GM12878 (cell line): ENCODE measurements around the gene CHCHD2. TPM values are rescaled to one million over a fixed set of nuclear protein-coding genes. Genes with fewer than 3 reads are reported as not detected.
"Not testable (repeated sequence)": the region's sequence is repeated elsewhere in the genome, so short reads cannot be mapped to it uniquely, and the experiment has no call there.

Source experiments
- ATAC-seq: fragments of 200-7000 bp; cut with Tn5 transposase; 3 replicates; pipeline ENCODE4 v1.9.1; 2020; ENCODE audit warnings: mild to moderate bottlenecking, moderate library complexity
- BruUV-seq: library from RNA; stranded (reverse); fragments of 400-500 nt; replicated peaks from 2 replicates; lab custom pipeline; 2021; lab: Mats Ljungman, UMichigan
- CTCF ChIA-PET: fragments of 300-600 bp; sonication (Branson Sonifier 250); formaldehyde crosslinking; extraction: SDS; loops from one replicate; lab custom pipeline; 2021; ENCODE audit warnings: inconsistent platforms; lab: Yijun Ruan, JAX
- POLR2A ChIA-PET: fragments of 350-600 bp; formaldehyde crosslinking; extraction: SDS; loops from one replicate; lab custom pipeline; 2021; ENCODE audit warnings: inconsistent platforms; lab: Charles Lee
- RAD21 ChIA-PET: fragments of 300-600 bp; sonication (Branson Sonifier 250); formaldehyde crosslinking; loops from one replicate; lab custom pipeline; 2023; ENCODE audit warnings: antibody characterized with exemption; ENCODE audit not compliant: unreplicated experiment; lab: Charles Lee
- SMC1A ChIA-PET: fragments of 300-600 bp; sonication (Branson Sonifier 250); formaldehyde crosslinking; loops from one replicate; lab custom pipeline; 2023; ENCODE audit not compliant: unreplicated experiment, uncharacterized antibody; lab: Charles Lee
- DNase-seq: peaks from one replicate; pipeline ENCODE4 v3.0.0-alpha.2; 2011; ENCODE audit warnings: low read depth, low spot score
- FAIRE-seq: peaks from 3 replicates; lab custom pipeline; 2011; peaks lifted over from hg19 to GRCh38; lab: Jason Lieb, UNC
- H2AFZ ChIP-seq: 2 replicates; pipeline ENCODE4 v1.6.0; 2011; ENCODE audit warnings: low read depth, low read length, control low read depth; ENCODE audit not compliant: control insufficient read depth
- H3K27ac ChIP-seq: 2 replicates; pipeline ENCODE4 v1.5.1; 2011; ENCODE audit warnings: control low read depth; ENCODE audit not compliant: control insufficient read depth, insufficient read depth
- H3K27me3 ChIP-seq, 2 experiments: replicated peaks in 1 of 2; 2 replicates each; pipeline versions ENCODE4 v1.6.0 to v1.6.1; 2011; ENCODE audit warnings: low read length in 1 of 2; ENCODE audit not compliant: control insufficient read depth in 2 of 2, insufficient read depth in 2 of 2
- H3K36me3 ChIP-seq, 2 experiments: 2 replicates each; pipeline ENCODE4 v1.5.1; 2011; ENCODE audit warnings: low read length in 1 of 2; ENCODE audit not compliant: control insufficient read depth in 2 of 2, insufficient read depth in 2 of 2
- H3K4me1 ChIP-seq: 2 replicates; pipeline ENCODE4 v1.6.1; 2011; ENCODE audit warnings: mild to moderate bottlenecking, low read length, moderate library complexity, mixed read lengths; ENCODE audit not compliant: control insufficient read depth, insufficient read depth
- H3K4me2 ChIP-seq: 2 replicates; pipeline ENCODE4 v1.6.0; 2011; ENCODE audit warnings: control low read depth; ENCODE audit not compliant: control insufficient read depth, insufficient read depth
- H3K4me3 ChIP-seq: fragments of 200-600 bp; sonication (generic); 2 replicates; pipeline ENCODE4 v1.5.1; 2016
- H3K79me2 ChIP-seq: 2 replicates; pipeline ENCODE4 v1.6.0; 2011; ENCODE audit warnings: low read length; ENCODE audit not compliant: control insufficient read depth, insufficient read depth
- H3K9ac ChIP-seq: 2 replicates; pipeline ENCODE4 v1.8.0; 2011; ENCODE audit warnings: low read length, control low read depth, mixed read lengths; ENCODE audit not compliant: control insufficient read depth, insufficient read depth
- H3K9me3 ChIP-seq: replicated peaks from 3 replicates; pipeline ENCODE4 v1.5.1; 2011; ENCODE audit warnings: mild to moderate bottlenecking, low read length; ENCODE audit not compliant: control insufficient read depth, insufficient read depth
- H4K20me1 ChIP-seq: 2 replicates; pipeline ENCODE4 v1.6.0; 2011; ENCODE audit not compliant: control insufficient read depth, insufficient read depth
- LARP7 ChIP-seq: fragments of 450-650 bp; IDR thresholded peaks from 2 replicates; pipeline ENCODE4 v1.6.1; 2017; ENCODE audit warnings: mild to moderate bottlenecking
- POLR2A ChIP-seq: IDR thresholded peaks from 2 replicates; pipeline ENCODE4 v1.6.1; 2011; ENCODE audit warnings: low read depth, mild to moderate bottlenecking, low read length
- POLR2AphosphoS5 ChIP-seq: IDR thresholded peaks from 2 replicates; pipeline ENCODE4 v1.6.1; 2011; ENCODE audit warnings: mild to moderate bottlenecking, low read length, inconsistent platforms
- RUNX3 ChIP-seq: IDR thresholded peaks from 2 replicates; pipeline ENCODE4 v1.6.1; 2012; ENCODE audit warnings: low read length, inconsistent platforms
- SMAD5 ChIP-seq: IDR thresholded peaks from 2 replicates; pipeline ENCODE4 v1.6.1; 2016; ENCODE audit warnings: antibody characterized with exemption, low read depth
- WGBS: methylation state at CpG from one replicate; pipeline ENCODE4 v1.1.6; 2016; ENCODE audit warnings: low lambda C conversion rate; ENCODE audit not compliant: insufficient replicate concordance, insufficient coverage; ENCODE audit errors: missing lambda C conversion rate; 5-methylcytosine and 5-hydroxymethylcytosine counted together
- in situ Hi-C: fragments of 300-500 bp; cut with MboI; formaldehyde crosslinking; loops from 9 replicates; pipeline ENCODE4 v1.14.3; 2018; ENCODE audit warnings: mixed read lengths
- intact Hi-C: fragments of 100-400 bp; cut with micrococcal nuclease; formaldehyde crosslinking; loops from one replicate; pipeline ENCODE4 v1.14.2; 2022; ENCODE audit not compliant: unreplicated experiment
- polyA plus RNA-seq, 11 experiments: library from polyadenylated mRNA; depleted of rRNA in 4 of 11; unstranded in 6 of 11; stranded (reverse) in 5 of 11; fragments of >200 nt; fragmentation: Nextera tagmentation in 4 of 11; fragmentation: Illumina TruSeq in 1 of 11; extraction: Ambion mirVana in 4 of 11; extraction: Trizol in 1 of 11; gene quantifications; 1 replicate in 1 of 11; 2 replicates in 10 of 11; pipeline versions ENCODE4 v1.2.1 to v1.2.3, GENCODE V29; 2011 to 2016; ENCODE audit warnings: inconsistent platforms in 2 of 11, missing spikeins in 2 of 11, low read depth in 1 of 11
- total RNA-seq, 4 experiments: library from RNA; depleted of rRNA in 3 of 4; stranded (reverse); fragments of >200 nt in 3 of 4; fragmentation: Illumina TruSeq in 1 of 4; extraction: Trizol in 1 of 4; gene quantifications; 2 replicates each; pipeline versions ENCODE4 v1.2.1 to v1.2.3, GENCODE V29; 2013 to 2021

The CHCHD2 gene
- total and polyA plus RNA-seq, 10 of the 15 experiments (the other 5 are each of a cell fraction or from before 2014, with no cell fraction given): 97.8 to 1,291 (median 619) TPM

DNA sequence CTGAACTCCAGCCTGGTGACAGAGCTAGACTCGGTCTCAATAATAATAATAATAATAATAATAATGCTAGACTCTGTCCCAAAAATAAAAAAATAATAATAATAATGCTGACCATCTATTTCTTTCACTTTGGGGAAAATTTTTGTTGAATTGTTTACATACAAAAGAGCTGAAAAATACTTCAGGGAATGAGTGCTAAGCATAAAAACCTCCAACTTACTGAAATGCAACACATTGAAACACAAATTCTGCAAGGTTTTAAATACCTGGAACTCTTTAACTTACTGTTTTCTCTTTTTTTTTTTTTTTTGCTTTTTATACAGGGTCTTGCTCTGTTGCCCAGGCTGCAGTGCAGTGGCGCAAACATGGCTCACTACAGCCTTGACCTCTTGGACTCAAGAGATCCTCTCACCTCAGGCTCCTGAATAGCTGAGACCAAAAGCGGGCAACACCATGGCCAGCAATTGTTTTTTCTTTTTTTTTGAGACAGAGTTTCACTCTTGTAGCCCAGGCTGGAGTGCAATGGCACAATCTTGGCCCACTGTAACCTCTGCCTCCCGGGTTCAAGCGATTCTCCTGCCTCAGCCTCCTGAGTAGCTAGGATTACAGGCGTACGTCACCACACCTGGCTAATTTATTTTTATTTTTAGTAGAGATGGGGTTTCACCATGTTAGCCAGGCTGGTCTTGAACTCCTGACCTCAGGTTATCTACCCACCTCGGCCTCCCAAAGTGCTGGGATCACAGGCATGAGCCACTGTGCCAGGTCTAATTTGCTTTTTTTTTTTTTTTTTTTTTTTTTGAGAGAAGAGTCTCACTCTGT lies 7.9 kb downstream of the CHCHD2 start:
- H4K20me1 ChIP-seq, DNase-seq, H3K4me1 ChIP-seq, FAIRE-seq, H2AFZ ChIP-seq, H3K4me2 ChIP-seq, H3K27me3 ChIP-seq, H3K9me3 ChIP-seq, RAD21 ChIA-PET, H3K9ac ChIP-seq, H3K27ac ChIP-seq, BruUV-seq, CTCF ChIA-PET, H3K4me3 ChIP-seq, H3K79me2 ChIP-seq, ATAC-seq, intact Hi-C loops, POLR2A ChIA-PET, in situ Hi-C loops: not testable (repeated sequence)
- peaks cover 3 to 20% of the 10 kb centered on the region in 2 experiments for H3K36me3 ChIP-seq
- WGBS: 99% methylated on average over 8 of the region's 8 CpGs
- TF ChIP-seq POLR2AphosphoS5: 0 out of 2 replicates have a peak, but pooled peaks have one; percentile 24
- SMC1A ChIA-PET: interaction anchor here (0.8 kb wide), 1 partner anchor 25 kb away, joined by 4 read pairs; no protein-coding TSS in a partner anchor

DNA sequence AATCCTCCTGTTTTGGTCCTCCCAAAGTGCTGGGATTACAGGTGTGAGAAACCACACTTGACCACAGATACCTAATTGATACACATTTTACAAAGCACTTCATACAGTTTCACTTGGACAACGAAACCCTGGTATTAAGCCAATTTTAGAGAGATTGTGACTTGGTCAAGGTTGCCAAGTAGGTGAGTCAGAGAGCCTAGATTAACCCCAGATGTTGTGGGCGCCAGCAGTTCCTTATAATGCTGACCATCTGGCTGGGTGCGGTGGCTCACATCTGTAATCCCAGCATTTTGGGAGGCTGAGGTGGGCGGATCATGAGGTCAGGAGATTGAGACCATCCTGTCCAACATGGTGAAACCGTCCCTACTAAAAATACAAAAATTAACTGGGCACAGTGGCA lies 8.6 kb downstream of the CHCHD2 start:
- WGBS: 73% methylated on average over 5 of the region's 5 CpGs
- H3K4me2 ChIP-seq: no peak overlapping the region
- RAD21 ChIA-PET: no interaction called here
- 0 out of 2 replicates have a peak, but pooled peaks have one; percentile 31 for TF ChIP-seq POLR2A
- no peak for TF ChIP-seq LARP7
- 0 out of 2 replicates have a peak, but pooled peaks have one; percentile 30 for TF ChIP-seq POLR2AphosphoS5
- TF ChIP-seq RUNX3: peak; percentile 33; the same call in 1 of the 2 replicates
- TF ChIP-seq SMAD5: 0 out of 2 replicates have a peak, but pooled peaks have one; percentile 41
- TF ChIP-seq, all 136 proteins: peak for 4
- Histone ChIP-seq H3K36me3 (peaks cover 3 to 16% of the 10 kb centered on the region in 2 experiments; a peak in 3 of 4 replicates), H3K4me1 (no peaks in the 10 kb centered on the region), H4K20me1 (no peaks in the 10 kb centered on the region), H3K4me3 (no peak overlapping the region), H3K27me3 (no peaks in the 10 kb centered on the region), H3K9me3 (no peaks in the 10 kb centered on the region), H2AFZ (no peak overlapping the region), H3K79me2 (no peaks in the 10 kb centered on the region; the same call in 1 of the 2 replicates), H3K9ac (no peak overlapping the region), H3K27ac (no peak overlapping the region)
- BruUV-seq: no TSS peak
- in situ Hi-C loops: no loop called here
- ChIA-PET POLR2A (no interaction called here), CTCF (no interaction called here), SMC1A (interaction anchor here (0.8 kb wide), 1 partner anchor 25 kb away, joined by 4 read pairs; no protein-coding TSS in a partner anchor)
- DNase-seq: no peak
- FAIRE-seq: no peak
- peak; percentile 38 for ATAC-seq
- intact Hi-C loops: no loop called here
